Measurements from ENCODE around the gene RIMS3.

DNA sequence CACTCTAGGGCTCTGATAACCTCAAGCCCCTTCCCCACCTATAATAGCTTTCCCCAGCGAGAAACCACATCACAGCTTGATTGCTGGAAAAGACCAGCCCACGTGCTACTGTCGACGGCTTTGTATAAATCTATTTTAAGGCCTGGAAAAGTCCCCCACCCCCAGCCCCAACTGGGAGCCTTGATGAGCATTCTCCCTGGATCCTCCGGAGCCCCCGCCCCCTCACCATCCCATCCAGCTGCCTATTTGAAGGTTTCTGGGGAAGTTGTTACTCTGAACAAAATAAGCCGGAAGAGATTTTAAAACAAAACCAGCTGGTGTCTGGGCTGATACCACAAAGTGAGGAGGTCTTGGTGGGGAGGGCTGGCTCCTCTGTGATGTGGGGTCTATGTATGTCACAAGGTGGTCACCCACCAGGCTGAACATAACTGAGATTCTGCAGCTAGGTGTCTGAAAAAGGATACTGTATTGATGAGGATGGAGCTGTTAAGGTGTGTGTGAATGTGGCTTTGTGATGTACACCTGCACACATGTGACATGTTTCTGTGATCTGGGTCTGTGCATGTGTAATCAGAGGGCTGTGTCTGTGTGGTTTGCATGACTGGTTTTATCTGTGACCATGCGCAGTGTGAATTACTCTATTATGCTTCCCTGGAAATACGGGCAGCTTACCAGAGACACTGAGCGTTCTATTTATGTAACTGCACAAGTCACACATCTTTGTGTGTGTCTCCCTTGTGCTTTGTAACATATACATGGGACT, 25.0 kb downstream of the RIMS3 start:
- TF ChIP-seq, protein P1, sequence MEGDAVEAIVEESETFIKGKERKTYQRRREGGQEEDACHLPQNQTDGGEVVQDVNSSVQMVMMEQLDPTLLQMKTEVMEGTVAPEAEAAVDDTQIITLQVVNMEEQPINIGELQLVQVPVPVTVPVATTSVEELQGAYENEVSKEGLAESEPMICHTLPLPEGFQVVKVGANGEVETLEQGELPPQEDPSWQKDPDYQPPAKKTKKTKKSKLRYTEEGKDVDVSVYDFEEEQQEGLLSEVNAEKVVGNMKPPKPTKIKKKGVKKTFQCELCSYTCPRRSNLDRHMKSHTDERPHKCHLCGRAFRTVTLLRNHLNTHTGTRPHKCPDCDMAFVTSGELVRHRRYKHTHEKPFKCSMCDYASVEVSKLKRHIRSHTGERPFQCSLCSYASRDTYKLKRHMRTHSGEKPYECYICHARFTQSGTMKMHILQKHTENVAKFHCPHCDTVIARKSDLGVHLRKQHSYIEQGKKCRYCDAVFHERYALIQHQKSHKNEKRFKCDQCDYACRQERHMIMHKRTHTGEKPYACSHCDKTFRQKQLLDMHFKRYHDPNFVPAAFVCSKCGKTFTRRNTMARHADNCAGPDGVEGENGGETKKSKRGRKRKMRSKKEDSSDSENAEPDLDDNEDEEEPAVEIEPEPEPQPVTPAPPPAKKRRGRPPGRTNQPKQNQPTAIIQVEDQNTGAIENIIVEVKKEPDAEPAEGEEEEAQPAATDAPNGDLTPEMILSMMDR (IDR thresholded peaks at IDR 0.05) = no peak
- TF ChIP-seq, protein P2, sequence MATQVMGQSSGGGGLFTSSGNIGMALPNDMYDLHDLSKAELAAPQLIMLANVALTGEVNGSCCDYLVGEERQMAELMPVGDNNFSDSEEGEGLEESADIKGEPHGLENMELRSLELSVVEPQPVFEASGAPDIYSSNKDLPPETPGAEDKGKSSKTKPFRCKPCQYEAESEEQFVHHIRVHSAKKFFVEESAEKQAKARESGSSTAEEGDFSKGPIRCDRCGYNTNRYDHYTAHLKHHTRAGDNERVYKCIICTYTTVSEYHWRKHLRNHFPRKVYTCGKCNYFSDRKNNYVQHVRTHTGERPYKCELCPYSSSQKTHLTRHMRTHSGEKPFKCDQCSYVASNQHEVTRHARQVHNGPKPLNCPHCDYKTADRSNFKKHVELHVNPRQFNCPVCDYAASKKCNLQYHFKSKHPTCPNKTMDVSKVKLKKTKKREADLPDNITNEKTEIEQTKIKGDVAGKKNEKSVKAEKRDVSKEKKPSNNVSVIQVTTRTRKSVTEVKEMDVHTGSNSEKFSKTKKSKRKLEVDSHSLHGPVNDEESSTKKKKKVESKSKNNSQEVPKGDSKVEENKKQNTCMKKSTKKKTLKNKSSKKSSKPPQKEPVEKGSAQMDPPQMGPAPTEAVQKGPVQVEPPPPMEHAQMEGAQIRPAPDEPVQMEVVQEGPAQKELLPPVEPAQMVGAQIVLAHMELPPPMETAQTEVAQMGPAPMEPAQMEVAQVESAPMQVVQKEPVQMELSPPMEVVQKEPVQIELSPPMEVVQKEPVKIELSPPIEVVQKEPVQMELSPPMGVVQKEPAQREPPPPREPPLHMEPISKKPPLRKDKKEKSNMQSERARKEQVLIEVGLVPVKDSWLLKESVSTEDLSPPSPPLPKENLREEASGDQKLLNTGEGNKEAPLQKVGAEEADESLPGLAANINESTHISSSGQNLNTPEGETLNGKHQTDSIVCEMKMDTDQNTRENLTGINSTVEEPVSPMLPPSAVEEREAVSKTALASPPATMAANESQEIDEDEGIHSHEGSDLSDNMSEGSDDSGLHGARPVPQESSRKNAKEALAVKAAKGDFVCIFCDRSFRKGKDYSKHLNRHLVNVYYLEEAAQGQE (IDR thresholded peaks at IDR 0.05; ENCODE audit: insufficient read depth in 1 of 2, low read depth in 2 of 2, low read length in 1 of 2) = no peak
